Measurements from ENCODE around the gene EXO5.
"Not testable (repeated sequence)": the region's sequence is repeated elsewhere in the genome, so short reads cannot be mapped to it uniquely, and the experiment has no call there.

EXO5 gene

DNA sequence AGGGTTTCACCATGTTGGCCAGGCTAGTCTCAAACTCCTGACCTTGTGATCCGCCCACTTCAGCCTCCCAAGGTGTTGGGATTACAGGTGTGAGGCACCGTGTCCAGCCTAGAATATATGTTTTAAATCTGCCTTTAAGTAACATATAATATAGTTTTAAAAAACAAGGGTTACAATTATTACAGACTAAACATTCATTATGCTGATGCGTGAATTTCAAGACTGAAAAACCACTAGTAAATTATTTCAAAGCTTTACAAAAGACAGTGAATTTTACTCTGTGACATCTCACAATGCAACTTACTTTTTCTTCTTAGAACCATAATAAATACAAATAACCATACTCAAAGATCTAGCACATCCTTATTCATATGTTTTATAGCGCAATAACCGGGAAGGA is 47.6 kb downstream of the EXO5 start:
- no peak for DNase-seq (ENCODE audit: extremely low read depth, insufficient read length)
- TF ChIP-seq CTCF (IDR thresholded peaks at IDR 0.05; ENCODE audit: insufficient read depth, low read length, poor library complexity, severe bottlenecking): no peak
- Histone ChIP-seq H3K36me3 (ENCODE audit: control insufficient read depth, insufficient read depth, low read length) (no peaks in the 10 kb centered on the region), H3K27me3 (replicated peaks; ENCODE audit: control insufficient read depth, insufficient read depth, low read length) (no peaks in the 10 kb centered on the region), H3K4me3 (replicated peaks; ENCODE audit: low read depth, low read length) (no peak overlapping the region)

GRCh38 chr1:40558241-40558640 is 49.7 kb downstream of the EXO5 start:
- DNase-seq (ENCODE audit: extremely low read depth, insufficient read length); H3K36me3 ChIP-seq (ENCODE audit: control insufficient read depth, insufficient read depth, low read length): not testable (repeated sequence)

GRCh38 chr1:40562185-40562584 is 53.6 kb downstream of the EXO5 start:
- Histone ChIP-seq H3K27me3 (replicated peaks; ENCODE audit: control insufficient read depth, insufficient read depth, low read length) (no peaks in the 10 kb centered on the region), H3K36me3 (ENCODE audit: control insufficient read depth, insufficient read depth, low read length) (no peaks in the 10 kb centered on the region), H3K4me3 (replicated peaks; ENCODE audit: low read depth, low read length) (no peak overlapping the region)
- DNase-seq (ENCODE audit: extremely low read depth, insufficient read length): no peak
- no peak for TF ChIP-seq CTCF (IDR thresholded peaks at IDR 0.05; ENCODE audit: insufficient read depth, low read length, poor library complexity, severe bottlenecking)

More at GRCh38 chr1:40558241-40558640, 49.7 kb downstream of the EXO5 start:
- H3K27me3 ChIP-seq (replicated peaks; ENCODE audit: control insufficient read depth, insufficient read depth, low read length); H3K4me3 ChIP-seq (replicated peaks; ENCODE audit: low read depth, low read length): not testable (repeated sequence)

GRCh38 chr1:40563266-40563665 is 54.7 kb downstream of the EXO5 start:
- DNase-seq (ENCODE audit: extremely low read depth, insufficient read length): no peak
- Histone ChIP-seq H3K27me3 (replicated peaks; ENCODE audit: control insufficient read depth, insufficient read depth, low read length) (no peaks in the 10 kb centered on the region), H3K36me3 (ENCODE audit: control insufficient read depth, insufficient read depth, low read length) (no peaks in the 10 kb centered on the region), H3K4me3 (replicated peaks; ENCODE audit: low read depth, low read length) (no peak overlapping the region)
- TF ChIP-seq CTCF (IDR thresholded peaks at IDR 0.05; ENCODE audit: insufficient read depth, low read length, poor library complexity, severe bottlenecking): no peak

DNA sequence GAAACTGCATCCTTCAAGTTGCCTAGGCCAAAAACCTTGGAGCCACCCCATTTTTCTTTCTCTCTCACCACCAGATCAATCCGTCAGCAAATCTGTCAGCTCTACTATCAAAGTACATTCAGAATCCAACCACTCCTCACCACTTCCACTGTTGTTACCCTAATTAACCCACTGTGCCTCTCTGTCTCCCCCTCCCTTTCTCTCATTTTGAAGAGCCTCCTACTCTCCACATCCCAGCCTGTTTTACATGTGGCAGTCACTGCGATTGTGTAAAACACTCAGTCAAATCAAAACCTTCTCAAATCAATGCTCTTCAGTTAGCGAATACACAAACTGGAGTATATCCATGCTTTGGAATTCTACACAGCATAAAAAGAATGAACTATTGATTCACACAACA is 55.9 kb downstream of the EXO5 start:
- Histone ChIP-seq H3K27me3 (replicated peaks; ENCODE audit: control insufficient read depth, insufficient read depth, low read length) (no peaks in the 10 kb centered on the region), H3K4me3 (replicated peaks; ENCODE audit: low read depth, low read length) (no peak overlapping the region), H3K36me3 (ENCODE audit: control insufficient read depth, insufficient read depth, low read length) (no peaks in the 10 kb centered on the region)
- no peak for TF ChIP-seq CTCF (IDR thresholded peaks at IDR 0.05; ENCODE audit: insufficient read depth, low read length, poor library complexity, severe bottlenecking)
- DNase-seq (ENCODE audit: extremely low read depth, insufficient read length): no peak

GRCh38 chr1:40564913-40565312 is 56.3 kb downstream of the EXO5 start:
- Histone ChIP-seq H3K36me3 (ENCODE audit: control insufficient read depth, insufficient read depth, low read length) (no peaks in the 10 kb centered on the region), H3K4me3 (replicated peaks; ENCODE audit: low read depth, low read length) (no peak overlapping the region), H3K27me3 (replicated peaks; ENCODE audit: control insufficient read depth, insufficient read depth, low read length) (no peaks in the 10 kb centered on the region)
- no peak for DNase-seq (ENCODE audit: extremely low read depth, insufficient read length)
- no peak for TF ChIP-seq CTCF (IDR thresholded peaks at IDR 0.05; ENCODE audit: insufficient read depth, low read length, poor library complexity, severe bottlenecking)

Data from GM06990 (cell line).